ENCODE data around the gene FAM163B.

The FAM163B gene

DNA sequence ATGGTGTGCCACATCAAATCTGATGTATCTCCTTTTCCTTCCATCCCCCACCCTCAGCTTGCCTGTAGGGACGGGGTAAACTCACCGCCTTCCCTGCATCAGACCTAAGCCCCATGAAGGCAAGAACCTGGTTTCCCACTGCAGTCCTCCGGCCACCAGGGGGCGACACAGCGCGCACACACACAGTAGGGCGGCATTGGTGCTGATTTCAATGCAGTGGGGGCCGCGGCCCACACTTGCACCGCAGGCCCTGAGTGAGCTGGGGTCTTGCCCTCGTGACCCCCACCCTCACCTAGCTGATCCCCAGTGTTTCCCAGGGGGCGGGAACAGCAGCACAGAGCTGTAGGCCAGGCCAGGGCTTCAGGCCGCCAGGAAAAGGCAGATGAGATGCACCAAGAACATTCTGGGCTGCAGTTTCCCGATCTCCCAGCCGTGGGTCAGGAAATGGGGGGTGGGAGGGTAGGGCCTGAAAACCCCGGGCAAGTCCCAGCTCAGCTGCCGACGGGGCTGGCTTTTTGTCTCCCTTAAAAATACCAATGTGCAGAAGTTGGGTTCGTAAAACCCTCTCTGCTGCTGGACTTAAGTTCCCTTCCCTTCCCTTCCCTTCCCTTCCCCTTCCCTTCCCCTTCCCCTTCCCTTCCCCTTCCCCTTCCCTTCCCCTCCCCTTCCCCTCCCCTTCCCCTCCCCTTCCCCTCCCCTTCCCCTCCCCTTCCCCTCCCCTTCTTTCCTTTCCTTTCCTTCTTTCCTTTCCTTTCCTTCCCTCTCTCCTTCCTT is 19.5 kb downstream of the FAM163B start:
- Histone ChIP-seq H3K4me3 (no peak overlapping the region), H3K36me3 (ENCODE audit: insufficient read depth, low read length) (no peaks in the 10 kb centered on the region), H3K9me3 (ENCODE audit: low read depth, low read length) (0 out of 2 replicates have a peak, but pooled peaks cover 5% of the 10 kb centered on the region), H3K9ac (ENCODE audit: insufficient read length) (no peak overlapping the region), H3K27ac (no peak overlapping the region)
- DNase-seq (ENCODE audit: low read depth, low spot score), result no peak
- TF ChIP-seq EZH2 (IDR thresholded peaks at IDR 0.05) (no peak), FOXP2 (optimal IDR thresholded peaks at IDR 0.05; ENCODE audit: control extremely low read depth, extremely low read length, insufficient read depth) (no peak), POLR2AphosphoS5 (IDR thresholded peaks at IDR 0.05; ENCODE audit: borderline replicate concordance, low read depth, low read length) (no peak)

DNA sequence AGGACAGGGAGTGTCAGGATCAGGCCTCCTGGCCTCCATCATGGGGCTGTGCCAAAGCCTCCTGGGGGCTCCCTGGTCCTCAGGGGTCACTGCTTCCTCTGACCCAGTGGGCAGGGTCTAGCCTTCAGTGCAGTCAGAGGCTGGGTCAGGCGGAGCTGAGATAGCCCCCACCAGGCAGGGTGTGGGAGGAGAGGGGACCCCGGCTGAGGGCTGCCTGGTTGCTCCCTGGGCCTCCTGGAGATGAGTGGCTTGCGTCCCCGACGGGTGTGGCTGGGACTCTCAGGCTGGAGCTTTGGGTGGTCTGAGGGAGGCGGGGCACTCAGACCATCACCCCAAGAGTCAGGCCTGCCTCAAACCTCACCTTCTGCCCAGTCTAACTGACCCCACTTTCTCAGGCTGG is 21.7 kb downstream of the FAM163B start:
- Histone ChIP-seq H3K9ac (ENCODE audit: insufficient read length) (no peak overlapping the region), H3K9me3 (ENCODE audit: low read depth, low read length) (0 out of 2 replicates have a peak, but pooled peaks cover 5% of the 10 kb centered on the region)
- TF ChIP-seq FOXP2 (optimal IDR thresholded peaks at IDR 0.05; ENCODE audit: control extremely low read depth, extremely low read length, insufficient read depth), result no peak
- TF ChIP-seq EZH2 (IDR thresholded peaks at IDR 0.05), result no peak
- TF ChIP-seq POLR2AphosphoS5 (IDR thresholded peaks at IDR 0.05; ENCODE audit: borderline replicate concordance, low read depth, low read length), result no peak

DNA sequence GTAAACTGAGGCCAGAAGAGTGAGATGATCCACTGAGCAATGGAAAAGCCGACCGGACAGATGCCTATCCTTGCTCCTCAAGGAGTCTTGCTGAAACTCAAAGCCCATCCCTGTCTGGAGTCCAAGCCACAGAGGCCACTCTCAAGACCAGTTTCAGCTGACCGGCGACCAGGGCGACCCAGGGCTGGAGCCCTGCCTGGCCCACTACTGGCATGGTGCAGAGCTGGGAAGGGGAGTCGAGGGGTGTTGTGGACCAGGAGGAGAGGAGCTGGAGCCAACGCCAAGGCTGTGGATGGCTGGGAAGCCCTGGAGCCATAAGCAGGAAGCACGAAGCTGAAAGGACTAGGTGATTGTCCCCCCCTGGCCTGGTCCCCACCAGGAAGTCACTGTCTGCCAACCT is 22.1 kb downstream of the FAM163B start:
- H3K9me3 ChIP-seq (ENCODE audit: low read depth, low read length), result 0 out of 2 replicates have a peak, but pooled peaks cover 5% of the 10 kb centered on the region
- H3K4me3 ChIP-seq, result no peak overlapping the region
- DNase-seq (ENCODE audit: low read depth, low spot score), result no peak
- TF ChIP-seq FOXP2 (optimal IDR thresholded peaks at IDR 0.05; ENCODE audit: control extremely low read depth, extremely low read length, insufficient read depth) (no peak), POLR2AphosphoS5 (IDR thresholded peaks at IDR 0.05; ENCODE audit: borderline replicate concordance, low read depth, low read length) (no peak), EZH2 (IDR thresholded peaks at IDR 0.05) (no peak)
- H3K27ac ChIP-seq, result no peak overlapping the region
- H3K36me3 ChIP-seq (ENCODE audit: insufficient read depth, low read length), result no peaks in the 10 kb centered on the region
- H3K9ac ChIP-seq (ENCODE audit: insufficient read length), result no peak overlapping the region

More for the DNA sequence above, 21.7 kb downstream of the FAM163B start:
- Histone ChIP-seq H3K36me3 (ENCODE audit: insufficient read depth, low read length) (no peaks in the 10 kb centered on the region), H3K27ac (no peak overlapping the region), H3K4me3 (no peak overlapping the region)
- no peak for DNase-seq (ENCODE audit: low read depth, low spot score)

DNA sequence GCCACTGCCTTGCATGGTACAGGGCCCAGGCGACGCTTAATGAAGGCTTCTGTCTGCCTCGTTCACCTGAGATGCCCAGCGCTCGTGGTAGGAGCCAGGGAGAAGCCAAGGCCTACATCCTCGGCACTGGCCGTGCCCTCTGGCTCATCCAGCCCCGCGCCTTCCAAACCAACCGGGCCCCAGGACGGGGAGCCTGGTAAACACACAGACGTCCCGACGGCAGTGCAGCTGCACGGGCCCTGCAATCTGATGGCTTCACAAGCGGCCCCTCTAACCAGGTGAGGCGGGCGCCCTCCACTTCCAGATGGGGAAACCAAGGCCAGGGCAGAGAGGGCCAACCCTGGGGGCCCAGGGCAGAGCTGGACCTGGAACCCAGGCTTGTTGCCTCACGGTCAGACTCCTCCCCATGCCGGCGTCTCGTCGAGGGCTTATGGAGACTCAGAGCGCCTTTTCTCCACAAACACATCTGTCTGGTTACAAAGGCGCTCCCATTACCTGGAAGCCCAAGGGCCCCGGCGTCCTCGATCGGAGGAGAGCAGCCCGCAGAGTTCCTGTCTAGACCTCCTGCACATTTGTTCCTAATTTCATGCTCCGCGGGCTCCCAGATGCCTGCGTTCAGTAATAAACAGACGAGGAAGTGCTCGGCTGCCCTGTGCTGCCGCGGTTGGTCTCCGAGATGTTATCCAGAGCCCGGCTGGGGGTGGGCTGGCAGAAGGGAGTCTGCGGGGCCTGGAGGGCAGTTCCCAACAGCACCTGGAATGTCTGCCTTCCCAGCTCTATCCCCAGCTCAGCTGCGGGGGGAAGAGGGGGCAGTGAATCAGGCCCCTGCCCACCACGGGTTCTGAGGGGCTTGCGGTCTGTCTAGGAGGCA is 23.5 kb downstream of the FAM163B start:
- Histone ChIP-seq H3K9ac (ENCODE audit: insufficient read length) (peak overlapping the region; percentile 9), H3K9me3 (ENCODE audit: low read depth, low read length) (0 out of 2 replicates have a peak, but pooled peaks cover 5% of the 10 kb centered on the region), H3K27ac (peak overlapping the region; percentile 77), H3K36me3 (ENCODE audit: insufficient read depth, low read length) (no peaks in the 10 kb centered on the region), H3K4me3 (peak overlapping the region; percentile 73)
- peak; percentile 34 for TF ChIP-seq FOXP2 (optimal IDR thresholded peaks at IDR 0.05; ENCODE audit: control extremely low read depth, extremely low read length, insufficient read depth)
- peak; percentile 37; the same call in 1 of the 2 replicates for TF ChIP-seq POLR2AphosphoS5 (IDR thresholded peaks at IDR 0.05; ENCODE audit: borderline replicate concordance, low read depth, low read length)
- TF ChIP-seq EZH2 (IDR thresholded peaks at IDR 0.05), result no peak
- DNase-seq (ENCODE audit: low read depth, low spot score), result no peak

DNA sequence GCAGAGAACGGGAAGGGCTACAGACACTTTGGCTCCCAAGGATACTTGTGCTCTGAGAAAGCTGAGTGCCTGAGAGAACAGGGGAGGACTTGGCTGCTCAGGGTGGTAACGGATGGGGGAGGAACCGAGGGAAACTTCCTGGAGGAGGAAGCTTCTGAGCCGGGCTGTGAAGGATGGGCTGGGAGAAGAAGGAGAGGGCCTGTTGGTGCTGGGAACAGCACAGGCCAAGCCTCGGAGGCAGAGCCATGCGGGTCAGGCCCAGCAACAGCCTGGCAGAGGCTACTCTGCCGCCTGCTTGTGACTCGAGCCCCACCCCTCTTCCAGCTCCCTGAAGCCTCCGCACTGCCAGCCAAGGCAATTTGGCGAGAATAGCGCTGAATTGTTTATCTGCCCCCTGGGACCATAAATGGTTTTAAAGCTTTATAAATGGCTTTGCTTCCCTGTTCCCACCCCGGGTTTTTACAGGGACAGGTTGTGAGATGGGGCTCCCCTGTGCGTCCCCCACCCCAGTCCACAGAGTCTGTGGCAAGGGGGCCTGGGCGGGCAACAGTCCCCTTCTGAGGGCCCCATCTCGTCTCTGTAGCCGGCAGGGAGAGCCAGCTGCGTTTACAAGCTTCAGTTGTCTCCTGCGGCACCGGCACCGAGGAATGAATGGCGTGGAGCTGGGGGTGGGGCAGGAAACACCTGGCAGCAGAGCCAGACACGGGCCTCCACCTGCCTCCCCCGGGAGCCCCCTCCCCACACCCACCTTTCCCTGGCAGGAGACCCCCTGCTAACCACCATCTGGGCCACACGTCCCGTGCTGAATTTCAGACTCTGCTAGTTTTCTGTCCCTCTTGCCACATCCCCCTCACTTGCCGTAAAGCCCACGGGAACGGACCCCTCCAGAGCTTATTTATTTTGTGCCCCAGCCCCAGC is 24.4 kb downstream of the FAM163B start:
- DNase-seq (ENCODE audit: low read depth, low spot score), result peak; percentile 70
- Histone ChIP-seq H3K9me3 (ENCODE audit: low read depth, low read length) (0 out of 2 replicates have a peak, but pooled peaks cover 5% of the 10 kb centered on the region), H3K36me3 (ENCODE audit: insufficient read depth, low read length) (no peaks in the 10 kb centered on the region), H3K4me3 (peak overlapping the region; percentile 73), H3K27ac (peak overlapping the region; percentile 77), H3K9ac (ENCODE audit: insufficient read length) (no peak overlapping the region)
- peak; percentile 58 for TF ChIP-seq FOXP2 (optimal IDR thresholded peaks at IDR 0.05; ENCODE audit: control extremely low read depth, extremely low read length, insufficient read depth)
- no peak for TF ChIP-seq EZH2 (IDR thresholded peaks at IDR 0.05)

DNA sequence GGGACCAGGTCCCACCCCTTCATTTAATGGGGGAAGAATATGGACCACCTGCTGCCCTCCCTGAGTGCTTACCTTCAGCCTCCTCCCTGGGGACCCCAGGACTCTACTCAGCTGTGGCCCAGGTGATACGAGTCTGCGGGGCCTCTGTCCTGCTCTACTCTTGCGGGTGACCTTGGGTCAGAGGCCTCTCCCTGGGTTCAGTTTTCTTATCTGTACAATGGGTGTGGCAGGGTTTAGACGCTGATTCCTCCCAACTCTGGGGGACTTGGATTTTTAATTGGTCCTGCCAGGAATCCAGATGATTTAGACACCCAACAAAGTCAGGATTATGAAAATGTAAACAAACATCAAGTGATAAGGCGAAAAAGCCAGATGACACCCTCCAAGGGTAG is 25.0 kb downstream of the FAM163B start:
- Histone ChIP-seq H3K4me3 (no peak overlapping the region; the same call in 1 of the 2 replicates), H3K27ac (peak overlapping the region; percentile 77), H3K9ac (ENCODE audit: insufficient read length) (no peak overlapping the region), H3K36me3 (ENCODE audit: insufficient read depth, low read length) (no peaks in the 10 kb centered on the region), H3K9me3 (ENCODE audit: low read depth, low read length) (0 out of 2 replicates have a peak, but pooled peaks cover 5% of the 10 kb centered on the region)
- DNase-seq (ENCODE audit: low read depth, low spot score), result no peak
- no peak for TF ChIP-seq EZH2 (IDR thresholded peaks at IDR 0.05)
- no peak for TF ChIP-seq POLR2AphosphoS5 (IDR thresholded peaks at IDR 0.05; ENCODE audit: borderline replicate concordance, low read depth, low read length)
- TF ChIP-seq FOXP2 (optimal IDR thresholded peaks at IDR 0.05; ENCODE audit: control extremely low read depth, extremely low read length, insufficient read depth), result no peak

DNA sequence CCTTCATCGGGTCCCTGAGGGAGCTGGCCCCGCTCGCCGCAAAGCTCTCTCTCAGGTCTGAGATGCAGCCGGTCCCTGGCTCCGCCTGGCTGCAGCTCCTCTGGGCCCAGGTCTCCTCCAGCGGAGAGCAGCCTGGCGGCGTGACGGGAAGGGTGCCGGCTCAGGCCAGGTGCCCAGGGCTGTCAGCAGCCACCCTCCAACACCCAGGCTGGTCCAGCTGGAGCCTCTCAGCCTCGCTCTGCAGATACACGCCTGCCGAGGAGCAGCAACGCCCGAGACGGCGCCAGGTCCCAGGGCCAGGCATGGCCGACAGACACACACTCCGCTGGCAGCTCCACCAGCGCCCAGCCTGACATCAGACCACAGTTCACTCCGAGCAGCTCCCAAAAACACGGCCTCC is 25.6 kb downstream of the FAM163B start:
- Histone ChIP-seq H3K9ac (ENCODE audit: insufficient read length) (no peak overlapping the region), H3K27ac (no peak overlapping the region), H3K36me3 (ENCODE audit: insufficient read depth, low read length) (no peaks in the 10 kb centered on the region), H3K4me3 (no peak overlapping the region), H3K9me3 (ENCODE audit: low read depth, low read length) (0 out of 2 replicates have a peak, but pooled peaks cover 3% of the 10 kb centered on the region)
- DNase-seq (ENCODE audit: low read depth, low spot score), result no peak
- TF ChIP-seq POLR2AphosphoS5 (IDR thresholded peaks at IDR 0.05; ENCODE audit: borderline replicate concordance, low read depth, low read length) (no peak), EZH2 (IDR thresholded peaks at IDR 0.05) (no peak), FOXP2 (optimal IDR thresholded peaks at IDR 0.05; ENCODE audit: control extremely low read depth, extremely low read length, insufficient read depth) (no peak)

Data from SK-N-MC (cell line).